Cardiac fibroblast (primary cell): Measurements from ENCODE around the gene ZNF587.
"Not testable (repeated sequence)": the region's sequence is repeated elsewhere in the genome, so short reads cannot be mapped to it uniquely, and the experiment has no call there.

ENCODE experiments used
- DNase-seq, 2 donors: peaks; one replicate each; pipeline versions ENCODE4 v3.0.0 to v3.0.0-alpha.2; 2010; ENCODE audit warnings: low read depth in 2 of 2
- H3K4me3 ChIP-seq, 2 donors: replicated peaks in 1 of 2; 1 replicate in 1 of 2; 2 replicates in 1 of 2; pipeline ENCODE4 v1.5.1; 2011; ENCODE audit warnings: low read depth in 2 of 2, low read length in 2 of 2, mild to moderate bottlenecking in 2 of 2, moderate library complexity in 1 of 2
- CTCF ChIP-seq: IDR thresholded peaks from one replicate; pipeline ENCODE4 v1.5.1; 2011; ENCODE audit warnings: low read depth, mild to moderate bottlenecking, low read length, inconsistent platforms

The ZNF587 gene

GRCh38 chr19:57849666-57850473 lies at the start of gene ZNF587:
Gene ZNF587, plus strand, starts transcription at chr19:57849859. Its CDS starts 180 bp downstream, at chr19:57850039.
- peak within 1 kb of the TSS; percentile 67 to 80 for H3K4me3 ChIP-seq
- DNase-seq: peak; percentile 87 to 90

GRCh38 chr19:57800696-57801095 lies 49.0 kb upstream of the ZNF587 start:
- TF ChIP-seq CTCF: no peak

GRCh38 chr19:57802269-57802668 lies 47.4 kb upstream of the ZNF587 start:
- TF ChIP-seq CTCF: no peak
- DNase-seq: no peak
- H3K4me3 ChIP-seq: no peak overlapping the region

More at GRCh38 chr19:57800696-57801095, 49.0 kb upstream of the ZNF587 start:
- DNase-seq: no peak
- no peak overlapping the region for H3K4me3 ChIP-seq

- DNase-seq: no peak
- no peak for TF ChIP-seq CTCF
- peak overlapping the region; percentile 52 to 69 for H3K4me3 ChIP-seq
Measured at GRCh38 chr19:57803265-57803593, 46.4 kb upstream of the ZNF587 start.

GRCh38 chr19:57803594-57804325 lies 45.9 kb upstream of the ZNF587 start:
- H3K4me3 ChIP-seq: peak overlapping the region; percentile 52 to 69
- DNase-seq: peak; percentile 76 to 82
- no peak for TF ChIP-seq CTCF

GRCh38 chr19:57807541-57807940 lies 42.1 kb upstream of the ZNF587 start:
- peak; percentile 50 to 58 for DNase-seq
- no peak overlapping the region for H3K4me3 ChIP-seq
- TF ChIP-seq CTCF: no peak

DNA sequence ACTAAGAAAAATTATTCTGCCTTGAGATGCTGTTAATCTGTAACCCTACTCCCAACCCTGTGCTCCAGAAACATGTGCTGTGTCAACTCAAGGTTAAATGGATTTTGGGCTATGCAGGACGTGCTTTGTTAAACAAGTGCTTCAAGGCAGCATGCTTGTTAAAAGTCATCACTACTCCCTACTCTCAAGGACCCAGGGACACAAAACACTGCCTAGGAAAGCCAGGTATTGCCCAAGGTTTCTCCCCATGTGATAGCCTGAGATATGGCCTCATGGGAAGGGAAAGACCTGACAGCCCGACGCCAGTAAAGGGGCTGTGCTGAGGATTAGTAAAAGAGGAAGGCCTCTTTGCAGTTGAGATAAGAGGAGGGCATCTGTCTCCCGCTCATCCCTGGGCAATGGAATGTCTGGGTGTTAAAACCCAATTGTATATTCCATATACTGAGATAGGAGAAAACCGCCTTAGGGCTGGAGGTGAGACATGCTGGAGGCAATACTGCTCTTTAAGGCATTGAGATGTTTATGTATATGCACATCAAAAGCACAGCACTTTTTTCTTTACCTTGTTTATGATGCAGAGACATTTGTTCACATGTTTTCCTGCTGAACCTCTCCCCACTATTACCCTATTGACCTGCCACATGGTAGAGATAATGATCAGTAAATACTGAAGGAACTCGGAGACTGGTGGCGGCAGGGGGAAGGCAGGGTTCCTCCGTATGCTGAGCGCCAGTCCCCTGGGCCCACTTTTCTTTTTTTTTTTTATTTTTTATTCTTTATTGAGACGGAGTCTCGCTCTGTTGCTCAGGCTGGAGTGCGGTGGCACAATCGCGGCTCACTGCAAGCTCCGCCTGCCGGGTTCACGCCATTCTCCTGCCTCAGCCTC lies 39.0 kb upstream of the ZNF587 start:
- DNase-seq, H3K4me3 ChIP-seq: not testable (repeated sequence)
